Activated CD4-positive, alpha-beta T cell treated with anti-CD3 and anti-CD28 coated beads, Interleukin-2, amount 50 U/mL, for 48 hours (primary cell): ENCODE data around the gene EML4.
"Not testable (repeated sequence)": the region's sequence is repeated elsewhere in the genome, so short reads cannot be mapped to it uniquely, and the experiment has no call there.

Source experiments
- DNase-seq, 2 experiments: peaks; one replicate each; pipeline ENCODE4 v3.0.0-alpha.2; 2020

The EML4 gene

GRCh38 chr2:42338567-42339190 is 169.5 kb downstream of the EML4 start:
- no peak for DNase-seq

GRCh38 chr2:42339191-42339912 is 170.2 kb downstream of the EML4 start:
- DNase-seq: no peak

- no peak for DNase-seq
Measured at GRCh38 chr2:42340045-42340937, 171.1 kb downstream of the EML4 start.

- no peak for DNase-seq
Measured at GRCh38 chr2:42340938-42341636, 171.9 kb downstream of the EML4 start.

GRCh38 chr2:42342061-42342794 is 173.1 kb downstream of the EML4 start:
- no peak for DNase-seq

GRCh38 chr2:42342795-42343241 is 173.7 kb downstream of the EML4 start:
- no peak for DNase-seq

GRCh38 chr2:42345986-42346385 is 176.8 kb downstream of the EML4 start:
- DNase-seq: no peak

- not testable (repeated sequence) for DNase-seq
Measured at GRCh38 chr2:42346856-42347255, 177.7 kb downstream of the EML4 start.

- DNase-seq: not testable (repeated sequence)
Measured at GRCh38 chr2:42347518-42347917, 178.4 kb downstream of the EML4 start.

GRCh38 chr2:42348113-42348805 is 179.1 kb downstream of the EML4 start:
- no peak for DNase-seq

- no peak for DNase-seq
Measured at GRCh38 chr2:42350434-42351063, 181.4 kb downstream of the EML4 start.

GRCh38 chr2:42351864-42352263 is 182.7 kb downstream of the EML4 start:
- DNase-seq: no peak

- no peak for DNase-seq
Measured at GRCh38 chr2:42353792-42354429, 184.8 kb downstream of the EML4 start.

- no peak for DNase-seq
Measured at GRCh38 chr2:42359304-42359964, 190.3 kb downstream of the EML4 start.

GRCh38 chr2:42359965-42360483 is 190.9 kb downstream of the EML4 start:
- peak in 1 of 2 experiments; percentile 15 for DNase-seq

GRCh38 chr2:42360493-42360889 is 191.3 kb downstream of the EML4 start:
- DNase-seq: no peak

- DNase-seq: peak; percentile 96
Measured at GRCh38 chr2:42360890-42361727, 192.0 kb downstream of the EML4 start, which contains the start of gene COX7A2L. Gene COX7A2L (minus strand): TSS chr2:42361217. CDS start chr2:42361161, 56 bp downstream.

- DNase-seq: no peak
Measured at GRCh38 chr2:42361728-42362283, 192.7 kb downstream of the EML4 start.
